ENCODE data around the gene ANKRD18A.

Gene ANKRD18A

GRCh38 chr9:38529317-38529716 lies 91.1 kb downstream of the ANKRD18A start:
- DNase-seq, result no peak

GRCh38 chr9:38527503-38527902 lies 92.9 kb downstream of the ANKRD18A start:
- DNase-seq, result no peak

GRCh38 chr9:38526591-38526990 lies 93.8 kb downstream of the ANKRD18A start:
- no peak for DNase-seq

- no peak for DNase-seq
Observed at GRCh38 chr9:38523121-38523520, 97.3 kb downstream of the ANKRD18A start.

- no peak for DNase-seq
Observed at GRCh38 chr9:38521762-38522161, 98.6 kb downstream of the ANKRD18A start.

All from C1 segment of cervical spinal cord (tissue), 14 donors.